BJ (cell line): Measurements from ENCODE around the gene TANGO2. TPM values are rescaled to one million over a fixed set of nuclear protein-coding genes. Genes with fewer than 3 reads are reported as not detected.

Experiments
- CTCF ChIA-PET: fragments of 350-600 bp; formaldehyde crosslinking; extraction: SDS; loops from one replicate; lab custom pipeline; 2021; ENCODE audit warnings: antibody characterized with exemption, inconsistent platforms; lab: Yijun Ruan, JAX
- POLR2A ChIA-PET: fragments of 300-600 bp; sonication (Branson Sonifier 250); formaldehyde crosslinking; extraction: SDS; loops from one replicate; lab custom pipeline; 2021; ENCODE audit warnings: antibody characterized with exemption; lab: Charles Lee
- DNase-seq: peaks from one replicate; pipeline ENCODE4 v3.0.0-alpha.2; 2011; ENCODE audit warnings: low read depth
- H3K27me3 ChIP-seq: 2 replicates; pipeline ENCODE4 v1.6.0; 2011; ENCODE audit warnings: low read length; ENCODE audit not compliant: control insufficient read depth, insufficient read depth
- H3K36me3 ChIP-seq: 2 replicates; pipeline ENCODE4 v1.5.1; 2011; ENCODE audit warnings: low read length; ENCODE audit not compliant: control insufficient read depth, insufficient read depth
- H3K4me3 ChIP-seq: 2 replicates; pipeline ENCODE4 v1.5.1; 2011; ENCODE audit warnings: low read depth, mild to moderate bottlenecking, control low read depth, low read length
- CTCF ChIP-seq: IDR thresholded peaks from 2 replicates; pipeline ENCODE4 v1.5.1; 2011; ENCODE audit warnings: low read depth, mild to moderate bottlenecking, control low read depth, inconsistent platforms, low read length, moderate library complexity; ENCODE audit not compliant: insufficient read depth
- polyA plus RNA-seq: library from polyadenylated mRNA; depleted of rRNA; stranded (reverse); fragments of >200 nt; gene quantifications from 2 replicates; pipeline ENCODE4 v1.2.3, GENCODE V29; 2011

TANGO2 gene
- polyA plus RNA-seq, 1 experiment: 51.7 TPM

DNA sequence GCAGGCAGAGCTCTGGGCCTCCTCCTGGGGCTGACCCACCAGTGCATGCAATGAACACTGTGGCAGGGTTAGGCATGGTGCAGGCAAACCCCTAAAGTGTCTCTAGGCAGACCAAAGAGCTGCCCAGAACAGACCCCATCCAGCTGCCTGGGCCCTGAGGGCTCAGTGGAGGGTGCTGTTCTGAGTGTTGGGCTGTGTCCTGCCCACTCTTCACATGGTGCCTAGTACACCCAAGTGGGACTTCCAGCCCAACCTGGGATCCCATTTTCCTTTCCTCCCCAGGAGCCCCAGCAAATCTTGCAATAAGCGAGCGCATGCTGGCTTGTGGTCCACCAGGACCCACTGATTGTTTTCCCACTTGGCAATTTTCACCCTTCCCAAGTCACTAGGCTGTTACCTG is 30.7 kb upstream of the TANGO2 start:
- Histone ChIP-seq H3K27me3 (no peaks in the 10 kb centered on the region), H3K4me3 (no peak overlapping the region), H3K36me3 (no peaks in the 10 kb centered on the region; the same call in 1 of the 2 replicates)
- CTCF ChIA-PET: interaction anchor here (4.8 kb wide), 1 partner anchor 24 kb away, joined by 27 read pairs; no protein-coding TSS in a partner anchor
- POLR2A ChIA-PET: no interaction called here
- TF ChIP-seq CTCF: no peak
- no peak for DNase-seq

- no peak for DNase-seq
- H3K36me3 ChIP-seq: no peaks in the 10 kb centered on the region; the same call in 1 of the 2 replicates
- ChIA-PET POLR2A (no interaction called here), CTCF (interaction anchor here (0.6 to 4.8 kb wide), 3 partner anchors 23 to 661 kb away, joined by 3 to 27 read pairs (median 3); no protein-coding TSS in a partner anchor)
- no peak overlapping the region for H3K4me3 ChIP-seq
- no peaks in the 10 kb centered on the region for H3K27me3 ChIP-seq
- no peak for TF ChIP-seq CTCF
Observed at GRCh38 chr22:19990609-19991394, 30.1 kb upstream of the TANGO2 start.

DNA sequence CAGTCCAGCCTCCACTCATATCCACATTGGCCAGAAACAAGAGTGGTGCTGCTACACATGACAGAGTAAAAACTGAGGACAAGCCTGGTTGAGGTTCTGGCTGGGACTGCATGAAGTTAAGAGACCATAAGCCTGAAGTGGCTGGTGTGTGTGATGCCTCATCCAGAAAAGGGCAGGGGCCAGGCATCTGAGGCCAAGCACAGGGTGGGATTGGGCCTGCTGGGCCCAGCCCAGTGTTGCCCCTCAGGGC is 29.6 kb upstream of the TANGO2 start:
- TF ChIP-seq CTCF: no peak
- DNase-seq: no peak
- H3K27me3 ChIP-seq: no peaks in the 10 kb centered on the region
- H3K4me3 ChIP-seq: no peak overlapping the region
- ChIA-PET POLR2A (no interaction called here), CTCF (interaction anchor here (0.6 to 4.8 kb wide), 3 partner anchors 23 to 661 kb away, joined by 3 to 27 read pairs (median 3); no protein-coding TSS in a partner anchor)
- H3K36me3 ChIP-seq: no peaks in the 10 kb centered on the region; the same call in 1 of the 2 replicates

DNA sequence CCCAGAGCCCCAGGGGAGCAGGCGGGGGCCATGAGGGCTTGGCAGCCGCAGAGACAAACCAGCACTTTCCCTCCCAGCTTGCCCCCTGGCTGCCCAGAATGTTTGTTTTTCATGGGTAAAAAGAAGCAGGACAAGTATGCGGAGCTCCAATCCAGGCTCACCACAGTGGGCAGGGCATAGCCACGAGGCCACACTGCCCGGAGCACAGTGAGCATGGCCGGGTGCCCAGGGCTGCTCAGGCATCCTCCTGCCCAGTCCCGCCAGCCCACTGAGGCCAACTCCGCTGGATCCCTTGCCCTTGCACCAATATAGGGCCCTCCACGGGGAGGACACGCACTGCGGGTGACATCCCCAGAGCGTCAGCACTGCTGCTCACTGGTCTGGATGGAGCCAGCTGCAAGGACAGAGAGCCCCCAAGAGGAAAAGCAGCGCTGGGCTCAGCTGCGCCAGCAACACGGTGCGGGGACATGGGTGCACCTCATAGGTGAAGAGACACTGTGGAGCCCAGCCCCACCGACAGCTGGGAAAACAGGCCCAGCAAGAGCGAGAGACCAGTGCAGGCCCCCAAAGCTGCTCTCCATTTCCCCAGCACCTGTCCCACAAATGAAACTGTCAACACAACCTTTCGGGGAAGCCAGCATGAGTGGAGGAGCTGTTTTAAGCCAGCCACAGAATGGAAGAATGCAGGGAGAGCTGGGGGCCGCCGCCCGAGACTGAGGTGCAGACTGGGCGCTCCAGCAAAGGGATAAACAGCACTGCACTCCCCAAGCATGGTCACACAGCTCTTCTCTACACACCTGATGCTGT is 29.1 kb upstream of the TANGO2 start:
- no peaks in the 10 kb centered on the region; the same call in 1 of the 2 replicates for H3K36me3 ChIP-seq
- ChIA-PET CTCF (interaction anchor here (0.6 to 4.8 kb wide), 2 partner anchors 22 to 660 kb away, joined by 3 to 27 read pairs; no protein-coding TSS in a partner anchor), POLR2A (no interaction called here)
- DNase-seq: no peak
- H3K4me3 ChIP-seq: no peak overlapping the region
- H3K27me3 ChIP-seq: no peaks in the 10 kb centered on the region
- no peak for TF ChIP-seq CTCF

- POLR2A ChIA-PET: no interaction called here
- no peak for TF ChIP-seq CTCF
- H3K4me3 ChIP-seq: no peak overlapping the region
- no peaks in the 10 kb centered on the region; the same call in 1 of the 2 replicates for H3K36me3 ChIP-seq
- CTCF ChIA-PET: interaction anchor here (4.8 kb wide), 1 partner anchor 22 kb away, joined by 27 read pairs; no protein-coding TSS in a partner anchor
- H3K27me3 ChIP-seq: no peaks in the 10 kb centered on the region
- DNase-seq: no peak
Observed at GRCh38 chr22:19992481-19992911, 28.4 kb upstream of the TANGO2 start.
